IMR-90 (cell line): Measurements from ENCODE around the gene OVCH2. TPM values are rescaled to one million over a fixed set of nuclear protein-coding genes. Genes with fewer than 3 reads are reported as not detected.

Experiments
- ATAC-seq: fragments of 200-7000 bp; cut with Tn5 transposase; 2 replicates; pipeline ENCODE4 v1.9.1; 2020; ENCODE audit warnings: low read depth, mild to moderate bottlenecking, moderate library complexity
- BruUV-seq: library from RNA; stranded (reverse); fragments of 400-500 nt; replicated peaks from 2 replicates; lab custom pipeline; 2021; lab: Mats Ljungman, UMichigan
- CTCF ChIA-PET: fragments of 300-600 bp; formaldehyde crosslinking; extraction: SDS; loops from one replicate; lab custom pipeline; 2021; ENCODE audit warnings: antibody characterized with exemption; lab: Yijun Ruan, JAX
- POLR2A ChIA-PET: fragments of 300-600 bp; sonication (Branson Sonifier 250); formaldehyde crosslinking; loops from one replicate; lab custom pipeline; 2022; ENCODE audit warnings: antibody characterized with exemption; ENCODE audit not compliant: unreplicated experiment; lab: Charles Lee
- DNase-seq: peaks from one replicate; pipeline ENCODE4 v3.0.0; 2013
- H2AFZ ChIP-seq: replicated peaks from 2 replicates; pipeline ENCODE3; 2013; ENCODE audit warnings: low read length, mild to moderate bottlenecking; ENCODE audit not compliant: poor library complexity
- H2AK5ac ChIP-seq: 2 replicates; pipeline ENCODE4 v1.6.1; 2013; ENCODE audit warnings: low read depth, low read length, inconsistent platforms
- H2AK9ac ChIP-seq: replicated peaks from 2 replicates; pipeline ENCODE3; 2013; ENCODE audit warnings: mild to moderate bottlenecking, low read depth, low read length, moderate library complexity; ENCODE audit not compliant: poor library complexity
- H2BK120ac ChIP-seq: 2 replicates; pipeline ENCODE4 v1.6.1; 2013; ENCODE audit warnings: low read depth, low read length, inconsistent platforms
- H2BK15ac ChIP-seq: 3 replicates; pipeline ENCODE4 v1.6.1; 2013; ENCODE audit warnings: low read depth, low read length, inconsistent platforms
- H2BK20ac ChIP-seq: 2 replicates; pipeline ENCODE4 v1.6.1; 2013; ENCODE audit warnings: low read depth, mild to moderate bottlenecking, inconsistent platforms, low read length, moderate library complexity
- H2BK5ac ChIP-seq: 2 replicates; pipeline ENCODE4 v1.6.1; 2013; ENCODE audit warnings: mild to moderate bottlenecking, low read depth, low read length, inconsistent platforms; ENCODE audit not compliant: poor library complexity, severe bottlenecking
- H3K14ac ChIP-seq: replicated peaks from 2 replicates; pipeline ENCODE4 v1.6.1; 2013; ENCODE audit warnings: low read depth, low read length, inconsistent platforms
- H3K18ac ChIP-seq: 2 replicates; pipeline ENCODE4 v1.6.1; 2013; ENCODE audit warnings: low read depth, low read length, control low read depth
- H3K23ac ChIP-seq: 2 replicates; pipeline ENCODE4 v1.6.1; 2013; ENCODE audit warnings: low read depth, low read length, inconsistent platforms
- H3K27ac ChIP-seq: 2 replicates; pipeline ENCODE4 v1.5.1; 2013; ENCODE audit warnings: mild to moderate bottlenecking, control low read depth, low read length; ENCODE audit not compliant: insufficient read depth
- H3K27me3 ChIP-seq: 2 replicates; pipeline ENCODE4 v1.6.1; 2013; ENCODE audit warnings: low read length; ENCODE audit not compliant: control insufficient read depth, insufficient read depth
- H3K36me3 ChIP-seq: 2 replicates; pipeline ENCODE4 v1.6.1; 2013; ENCODE audit warnings: low read length, mixed read lengths; ENCODE audit not compliant: control insufficient read depth, insufficient read depth
- H3K4ac ChIP-seq: 2 replicates; pipeline ENCODE4 v1.6.1; 2013; ENCODE audit warnings: low read depth, low read length, inconsistent platforms
- H3K4me1 ChIP-seq: 2 replicates; pipeline ENCODE4 v1.6.1; 2013; ENCODE audit warnings: low read length, mixed read lengths; ENCODE audit not compliant: control insufficient read depth, insufficient read depth
- H3K4me2 ChIP-seq: 2 replicates; pipeline ENCODE4 v1.6.1; 2013; ENCODE audit warnings: low read depth, mild to moderate bottlenecking, control low read depth, low read length, moderate library complexity
- H3K4me3 ChIP-seq: 2 replicates; pipeline ENCODE4 v1.5.1; 2013; ENCODE audit warnings: low read depth, mild to moderate bottlenecking, control low read depth, low read length, moderate library complexity; ENCODE audit not compliant: insufficient read depth
- H3K56ac ChIP-seq: 2 replicates; pipeline ENCODE4 v1.6.1; 2013; ENCODE audit warnings: low read length, inconsistent platforms; ENCODE audit not compliant: insufficient read depth; ENCODE audit errors: extremely low read depth
- H3K79me1 ChIP-seq, 2 experiments: 2 replicates each; pipeline ENCODE4 v1.6.1; 2013; ENCODE audit warnings: low read length in 2 of 2, inconsistent platforms in 1 of 2, low read depth in 1 of 2
- H3K9ac ChIP-seq: 2 replicates; pipeline ENCODE4 v1.6.1; 2013; ENCODE audit warnings: low read depth, low read length, control low read depth
- H3K9me1 ChIP-seq: 2 replicates; pipeline ENCODE4 v1.6.1; 2013; ENCODE audit warnings: low read length, inconsistent platforms; ENCODE audit not compliant: insufficient read depth
- H3K9me3 ChIP-seq: 2 replicates; pipeline ENCODE4 v1.6.1; 2013; ENCODE audit warnings: low read length; ENCODE audit not compliant: control insufficient read depth, insufficient read depth
- H4K20me1 ChIP-seq: 2 replicates; pipeline ENCODE4 v1.6.1; 2013; ENCODE audit warnings: low read length, inconsistent platforms; ENCODE audit not compliant: insufficient read depth
- H4K5ac ChIP-seq: 2 replicates; pipeline ENCODE4 v1.6.1; 2013; ENCODE audit warnings: mild to moderate bottlenecking, low read depth, low read length, control low read depth
- H4K8ac ChIP-seq, 2 experiments: 2 replicates each; pipeline ENCODE4 v1.6.1; 2013; ENCODE audit warnings: low read depth in 2 of 2, low read length in 2 of 2, control low read depth in 1 of 2, inconsistent platforms in 1 of 2
- H4K91ac ChIP-seq: 2 replicates; pipeline ENCODE4 v1.6.1; 2013; ENCODE audit warnings: low read depth, low read length, inconsistent platforms; ENCODE audit not compliant: insufficient read depth
- BHLHE40 ChIP-seq: fragments of 150-350 bp; IDR thresholded peaks from 2 replicates; pipeline ENCODE4 v1.6.1; 2016; ENCODE audit warnings: mild to moderate bottlenecking, low read depth, low read length
- CHD1 ChIP-seq: IDR thresholded peaks from 2 replicates; pipeline ENCODE4 v1.6.1; 2012; ENCODE audit warnings: low read depth, low read length, improper control_type of control experiment
- CTCF ChIP-seq: conservative IDR thresholded peaks from 2 replicates; pipeline ENCODE4 v1.5.1; 2012; ENCODE audit warnings: mild to moderate bottlenecking, low read depth, low read length, improper control_type of control experiment
- MAFK ChIP-seq: IDR thresholded peaks from 2 replicates; pipeline ENCODE4 v1.6.1; 2012; ENCODE audit warnings: low read depth, low read length, improper control_type of control experiment
- MAZ ChIP-seq: IDR thresholded peaks from 2 replicates; pipeline ENCODE4 v1.6.1; 2012; ENCODE audit warnings: low read depth, mild to moderate bottlenecking, low read length, improper control_type of control experiment, moderate library complexity, borderline replicate concordance
- RAD21 ChIP-seq: IDR thresholded peaks from 2 replicates; pipeline ENCODE4 v1.6.1; 2012; ENCODE audit warnings: low read length, improper control_type of control experiment
- RCOR1 ChIP-seq: IDR thresholded peaks from 2 replicates; pipeline ENCODE4 v1.6.1; 2012; ENCODE audit warnings: mild to moderate bottlenecking, low read length, improper control_type of control experiment; ENCODE audit not compliant: insufficient replicate concordance
- RFX5 ChIP-seq: IDR thresholded peaks from 2 replicates; pipeline ENCODE4 v1.8.0; 2012; ENCODE audit warnings: low read depth, mild to moderate bottlenecking, low read length, moderate library complexity
- WGBS, 2 experiments: methylation state at CpG; one replicate each; pipeline versions ENCODE4 v1.1.5 to v1.1.7; 2013; ENCODE audit warnings: missing lambda C conversion rate in 2 of 2; ENCODE audit not compliant: insufficient read length in 1 of 2; ENCODE audit errors: extremely low coverage in 2 of 2; 5-methylcytosine and 5-hydroxymethylcytosine counted together
- dilution Hi-C: fragments of 300-500 bp; cut with HindIII; formaldehyde crosslinking; loops from one replicate; pipeline ENCODE4 v1.14.3; 2018; ENCODE audit warnings: low sequenced_read_pairs; ENCODE audit not compliant: unreplicated experiment
- in situ Hi-C: fragments of 300-500 bp; cut with MboI; formaldehyde crosslinking; loops from 3 replicates; pipeline ENCODE4 v1.14.3; 2019; ENCODE audit warnings: low sequenced_read_pairs, inconsistent platforms, mixed read lengths
- intact Hi-C: fragments of 100-400 bp; cut with micrococcal nuclease; formaldehyde crosslinking; loops from 2 replicates; pipeline ENCODE4 v1.10.0; 2022
- polyA plus RNA-seq, 3 experiments: library from polyadenylated mRNA; depleted of rRNA; stranded (reverse); fragments of >200 nt; gene quantifications; 2 replicates each; pipeline ENCODE4 v1.2.3, GENCODE V29; 2012; ENCODE audit warnings: low replicate concordance in 1 of 3
- total RNA-seq: library from RNA; depleted of rRNA; stranded (reverse); fragments of >200 nt; gene quantifications from 2 replicates; pipeline ENCODE4 v1.2.3, GENCODE V29; 2012
- TF ChIP-seq, protein P1 (sequence below): fragments of 150-350 bp; IDR thresholded peaks from 2 replicates; pipeline ENCODE4 v1.6.1; 2016; ENCODE audit warnings: low read depth, mild to moderate bottlenecking, low read length, moderate library complexity, borderline replicate concordance

OVCH2 gene
- total and polyA plus RNA-seq, 2 of the 4 experiments (the other 2 are of a cell fraction): 0.07 TPM; not detected in 1

DNA sequence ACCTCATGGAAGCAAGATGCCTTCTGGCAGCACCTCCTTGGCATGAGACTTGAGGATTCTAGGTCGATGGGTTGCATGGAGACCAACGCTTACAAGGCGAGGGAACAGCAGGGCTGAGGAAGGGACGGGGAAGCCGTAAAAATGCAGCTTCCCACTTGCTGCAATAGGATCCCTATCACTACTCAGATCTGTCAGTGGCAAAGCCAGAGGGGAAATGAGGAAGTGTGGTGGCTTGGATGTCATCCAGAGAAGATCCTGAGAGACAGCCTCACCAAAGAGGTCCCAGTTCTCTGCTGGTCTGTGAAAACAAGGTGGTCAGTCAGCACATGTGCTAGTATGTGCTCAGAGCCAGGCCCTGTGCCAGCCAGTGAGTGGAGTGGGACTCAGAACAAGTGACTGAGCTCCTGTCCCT lies 55.1 kb downstream of the OVCH2 start:
- no TSS peak for BruUV-seq
- ChIA-PET CTCF (no interaction called here), POLR2A (no interaction called here)
- TF ChIP-seq BHLHE40 (no peak), CHD1 (no peak), RFX5 (no peak), MAFK (no peak), RCOR1 (no peak), CTCF (no peak), MAZ (no peak), RAD21 (no peak)
- TF ChIP-seq, protein P1, sequence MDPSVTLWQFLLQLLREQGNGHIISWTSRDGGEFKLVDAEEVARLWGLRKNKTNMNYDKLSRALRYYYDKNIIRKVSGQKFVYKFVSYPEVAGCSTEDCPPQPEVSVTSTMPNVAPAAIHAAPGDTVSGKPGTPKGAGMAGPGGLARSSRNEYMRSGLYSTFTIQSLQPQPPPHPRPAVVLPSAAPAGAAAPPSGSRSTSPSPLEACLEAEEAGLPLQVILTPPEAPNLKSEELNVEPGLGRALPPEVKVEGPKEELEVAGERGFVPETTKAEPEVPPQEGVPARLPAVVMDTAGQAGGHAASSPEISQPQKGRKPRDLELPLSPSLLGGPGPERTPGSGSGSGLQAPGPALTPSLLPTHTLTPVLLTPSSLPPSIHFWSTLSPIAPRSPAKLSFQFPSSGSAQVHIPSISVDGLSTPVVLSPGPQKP: no peak
- dilution Hi-C loops (no loop called here), in situ Hi-C loops (loop anchor here (5.0 kb wide), 1 partner anchor 79 kb away; no protein-coding TSS in a partner anchor), intact Hi-C loops (no loop called here)
- H3K4me1 ChIP-seq: no peaks in the 10 kb centered on the region
- no peaks in the 10 kb centered on the region for H3K27me3 ChIP-seq
- H3K27ac ChIP-seq: no peak overlapping the region
- H3K4ac ChIP-seq: no peak overlapping the region
- H4K5ac ChIP-seq: no peak overlapping the region
- H3K23ac ChIP-seq: no peak overlapping the region
- H3K18ac ChIP-seq: no peak overlapping the region
- no peak overlapping the region for H2BK5ac ChIP-seq
- no peaks in the 10 kb centered on the region for H3K9me3 ChIP-seq
- H4K91ac ChIP-seq: no peak overlapping the region
- no peak overlapping the region for H3K14ac ChIP-seq
- H2AFZ ChIP-seq: no peak overlapping the region
- peaks cover 3% of the 10 kb centered on the region for H3K36me3 ChIP-seq
- no peak overlapping the region for H3K56ac ChIP-seq
- no peaks in the 10 kb centered on the region for H4K20me1 ChIP-seq
- no peak overlapping the region for H2BK15ac ChIP-seq
- WGBS, 2 experiments: no CpG with 5 or more reads among the region's 5 CpGs
- no peak for ATAC-seq
- no peaks in the 10 kb centered on the region for H3K9me1 ChIP-seq
- no peak overlapping the region for H3K9ac ChIP-seq
- no peak overlapping the region for H3K4me3 ChIP-seq
- no peak overlapping the region for H4K8ac ChIP-seq
- no peak overlapping the region for H2BK20ac ChIP-seq
- H2AK9ac ChIP-seq: no peak overlapping the region
- no peak overlapping the region for H2AK5ac ChIP-seq
- H3K4me2 ChIP-seq: no peak overlapping the region
- no peaks in the 10 kb centered on the region for H3K79me1 ChIP-seq
- DNase-seq: peak; percentile 13
- H2BK120ac ChIP-seq: no peak overlapping the region
